HepG2 (cell line): ENCODE data around the gene POLE. TPM values are rescaled to one million over a fixed set of nuclear protein-coding genes. Genes with fewer than 3 reads are reported as not detected.
A peak's percentile ranks its signal among the peaks of the same experiment; 100 is the strongest.

Experiments
- AHR ChIP-seq: IDR thresholded peaks from 2 replicates; pipeline ENCODE4 v1.6.1; 2018; ENCODE audit warnings: missing genetic modification reagents, missing compliant biosample characterization
- BORCS8-MEF2B ChIP-seq: sonication (generic); formaldehyde crosslinking; IDR thresholded peaks from 2 replicates; pipeline ENCODE4 v1.8.0; 2022; ENCODE audit warnings: mild to moderate bottlenecking, missing genetic modification reagents
- EEA1 ChIP-seq: sonication (generic); formaldehyde crosslinking; IDR thresholded peaks from 2 replicates; pipeline ENCODE4 v1.5.1; 2020; ENCODE audit warnings: mild to moderate bottlenecking, missing genetic modification reagents, borderline replicate concordance
- FOXC1 ChIP-seq: sonication (generic); formaldehyde crosslinking; IDR thresholded peaks from 2 replicates; pipeline ENCODE4 v1.8.0; 2022; ENCODE audit warnings: mild to moderate bottlenecking, missing genetic modification reagents, borderline replicate concordance
- GABPB1 ChIP-seq: IDR thresholded peaks from 2 replicates; pipeline ENCODE4 v1.6.1; 2016; ENCODE audit warnings: mild to moderate bottlenecking, missing genetic modification reagents, moderate library complexity, missing compliant biosample characterization
- HNRNPLL ChIP-seq: fragments of 200-400 bp; formaldehyde crosslinking; IDR thresholded peaks from 2 replicates; pipeline ENCODE4 v1.6.1; 2017; ENCODE audit warnings: mild to moderate bottlenecking, low read depth, low read length; ENCODE audit not compliant: poor library complexity, severe bottlenecking
- HNRNPUL1 ChIP-seq: fragments of 200-400 bp; formaldehyde crosslinking; IDR thresholded peaks from 2 replicates; pipeline ENCODE4 v1.6.1; 2017; ENCODE audit warnings: low read depth, mild to moderate bottlenecking, low read length, moderate library complexity
- IKZF4 ChIP-seq: sonication (generic); formaldehyde crosslinking; IDR thresholded peaks from 2 replicates; pipeline ENCODE4 v1.5.1; 2020; ENCODE audit warnings: borderline replicate concordance, mild to moderate bottlenecking, low read depth, missing genetic modification reagents; ENCODE audit errors: not compliant biosample characterization
- NR2F6 ChIP-seq, 2 experiments: IDR thresholded peaks; 2 replicates each; pipeline ENCODE4 v1.6.1; 2016; ENCODE audit warnings: antibody characterized with exemption in 1 of 2, mild to moderate bottlenecking in 1 of 2
- PTBP1 ChIP-seq: fragments of 200-400 bp; formaldehyde crosslinking; IDR thresholded peaks from 2 replicates; pipeline ENCODE4 v1.6.1; 2018; ENCODE audit warnings: low read length, low read depth; ENCODE audit not compliant: poor library complexity, severe bottlenecking
- RXRB ChIP-seq: IDR thresholded peaks from 2 replicates; pipeline ENCODE4 v1.6.1; 2016; ENCODE audit warnings: borderline replicate concordance, missing genetic modification reagents, missing compliant biosample characterization
- SP5 ChIP-seq: IDR thresholded peaks from 2 replicates; pipeline ENCODE4 v1.6.1; 2016; ENCODE audit warnings: low read depth, borderline replicate concordance
- STAG1 ChIP-seq: sonication (generic); formaldehyde crosslinking; IDR thresholded peaks from 2 replicates; pipeline ENCODE4 v1.4.0; 2020; ENCODE audit warnings: missing genetic modification reagents
- TEAD3 ChIP-seq: optimal IDR thresholded peaks from 2 replicates; pipeline ENCODE3; 2016; ENCODE audit warnings: borderline replicate concordance
- YY1 ChIP-seq: IDR thresholded peaks from 2 replicates; pipeline ENCODE4 v1.6.1; 2011; ENCODE audit warnings: low read length, low read depth, moderate library complexity, mild to moderate bottlenecking; ENCODE audit not compliant: insufficient read depth, insufficient replicate concordance
- ZBTB21 ChIP-seq: sonication (generic); formaldehyde crosslinking; IDR thresholded peaks from 2 replicates; pipeline ENCODE4 v1.4.0; 2020; ENCODE audit warnings: missing genetic modification reagents
- ZBTB49 ChIP-seq: sonication (generic); formaldehyde crosslinking; IDR thresholded peaks from 2 replicates; pipeline ENCODE4 v1.4.0; 2020; ENCODE audit warnings: missing genetic modification reagents, borderline replicate concordance
- ZFP1 ChIP-seq: IDR thresholded peaks from 2 replicates; pipeline ENCODE4 v1.6.1; 2016
- ZMYM3 ChIP-seq: sonication (generic); formaldehyde crosslinking; IDR thresholded peaks from 2 replicates; pipeline ENCODE4 v1.5.1; 2020; ENCODE audit warnings: mild to moderate bottlenecking, missing genetic modification reagents
- ZNF296 ChIP-seq: sonication (generic); formaldehyde crosslinking; conservative IDR thresholded peaks from 2 replicates; pipeline ENCODE4 v1.5.0; 2020; ENCODE audit warnings: mild to moderate bottlenecking, missing genetic modification reagents
- ZNF446 ChIP-seq: sonication (generic); formaldehyde crosslinking; IDR thresholded peaks from 2 replicates; pipeline ENCODE4 v1.5.0; 2020; ENCODE audit warnings: mild to moderate bottlenecking, missing genetic modification reagents
- ZNF496 ChIP-seq: sonication (generic); formaldehyde crosslinking; IDR thresholded peaks from 2 replicates; pipeline ENCODE4 v1.8.1; 2023; ENCODE audit warnings: mild to moderate bottlenecking, moderate library complexity, missing genetic modification reagents; ENCODE audit not compliant: insufficient replicate concordance
- ZNF510 ChIP-seq: sonication (generic); formaldehyde crosslinking; IDR thresholded peaks from 2 replicates; pipeline ENCODE4 v1.4.0; 2020; ENCODE audit warnings: low read depth, mild to moderate bottlenecking, missing genetic modification reagents
- ZNF574 ChIP-seq: sonication (generic); formaldehyde crosslinking; IDR thresholded peaks from 2 replicates; pipeline ENCODE4 v1.4.0; 2020; ENCODE audit warnings: missing genetic modification reagents
- ZNF879 ChIP-seq: sonication (generic); formaldehyde crosslinking; IDR thresholded peaks from 2 replicates; pipeline ENCODE4 v1.8.1; 2023; ENCODE audit warnings: missing genetic modification reagents
- ZNF891 ChIP-seq: sonication (generic); formaldehyde crosslinking; IDR thresholded peaks from 2 replicates; pipeline ENCODE4 v1.5.0; 2020; ENCODE audit warnings: mild to moderate bottlenecking, missing genetic modification reagents
- polyA plus RNA-seq, 8 experiments: library from polyadenylated mRNA; depleted of rRNA in 3 of 8; stranded (reverse) in 7 of 8; unstranded in 1 of 8; fragments of >200 nt; fragmentation: Illumina TruSeq in 4 of 8; extraction: Trizol in 4 of 8; gene quantifications; 2 replicates each; pipeline versions ENCODE4 v1.2.1 to v1.2.3, GENCODE V29; 2011 to 2016; ENCODE audit warnings: low read depth in 4 of 8, missing spikeins in 1 of 8, mixed read lengths in 1 of 8; ENCODE audit not compliant: insufficient read depth in 1 of 8
- total RNA-seq, 5 experiments: library from RNA; depleted of rRNA; stranded (reverse); fragments of >200 nt; fragmentation: Illumina TruSeq; extraction: Trizol; gene quantifications; 2 replicates each; pipeline ENCODE4 v1.2.3, GENCODE V29; 2016; ENCODE audit warnings: low read depth in 1 of 5

POLE gene
- total and polyA plus RNA-seq, 2 of the 13 experiments (the other 11 are each of a cell fraction or from before 2014, with no cell fraction given), result 25.3 to 52.2 TPM

- TF ChIP-seq ZNF574 (CRISPR knock-in tag) (0 out of 2 replicates have a peak, but pooled peaks have one; percentile 19), YY1 (peak; percentile 34), BORCS8-MEF2B (CRISPR knock-in tag) (no peak), IKZF4 (CRISPR knock-in tag) (no peak), ZMYM3 (CRISPR knock-in tag) (no peak), ZNF446 (peak; percentile 26; the same call in 1 of the 2 replicates), FOXC1 (no peak), ZNF879 (no peak), ZNF496 (CRISPR knock-in tag) (no peak), NR2F6 (IDR thresholded peaks at IDR 0.05) (no peak), NR2F6 (CRISPR knock-in tag; IDR thresholded peaks at IDR 0.05) (peak; percentile 35; the same call in 1 of the 2 replicates), ZFP1 (CRISPR knock-in tag) (no peak), TEAD3 (CRISPR knock-in tag) (peak; percentile 30), STAG1 (peak; percentile 92), AHR (CRISPR knock-in tag) (no peak), ZNF891 (CRISPR knock-in tag) (peak; percentile 54; the same call in 1 of the 2 replicates), ZNF296 (no peak), SP5 (CRISPR knock-in tag) (no peak), ZBTB21 (CRISPR knock-in tag) (no peak), HNRNPUL1 (no peak), GABPB1 (CRISPR knock-in tag) (peak; percentile 13; the same call in 1 of the 2 replicates), ZBTB49 (no peak), RXRB (CRISPR knock-in tag) (peak; percentile 21; the same call in 1 of the 2 replicates), HNRNPLL (no peak), PTBP1 (no peak), ZNF510 (CRISPR knock-in tag) (no peak), EEA1 (no peak)
These were observed 72.1 kb downstream of the POLE start (continued) for GRCh38 chr12:132614861-132615578.
